ENCODE results near the gene PACS2. TPM values are rescaled to one million over a fixed set of nuclear protein-coding genes. Genes with fewer than 3 reads are reported as not detected.

The PACS2 gene
- total RNA-seq, 4 donors from 2014 or later, result 59.8 to 97.4 (median 71.2) TPM

GRCh38 chr14:105397350-105397931 is 82.9 kb downstream of the PACS2 start:
- H3K4me3 ChIP-seq, result peak overlapping the region; percentile 91 to 96 (median 92)
- no peak for TF ChIP-seq CTCF (IDR thresholded peaks at IDR 0.05)
- no peak for TF ChIP-seq POLR2AphosphoS5 (IDR thresholded peaks at IDR 0.05)
- TF ChIP-seq POLR2A (IDR thresholded peaks at IDR 0.05; ENCODE audit: low read depth), result no peak
- no peak for TF ChIP-seq EP300 (IDR thresholded peaks at IDR 0.05)
- 86% methylated on average over 8 of the region's 13 CpGs for WGBS

GRCh38 chr14:105398044-105398725 is 83.6 kb downstream of the PACS2 start, which contains the start of gene TEX22:
TEX22 (plus strand) TSS chr14:105398538; CDS start chr14:105399341, 803 bp downstream.
- peak; percentile 88 for TF ChIP-seq POLR2AphosphoS5 (IDR thresholded peaks at IDR 0.05)
- peak in 2 of 3 experiments; percentile 20 to 39 for TF ChIP-seq CTCF (IDR thresholded peaks at IDR 0.05)
- peak; percentile 46 for TF ChIP-seq POLR2A (IDR thresholded peaks at IDR 0.05; ENCODE audit: low read depth)
- TF ChIP-seq EP300 (IDR thresholded peaks at IDR 0.05), result no peak
- WGBS, result 0% methylated on average over 16 of the region's 77 CpGs
- intact Hi-C loops (cut with DNase I), result no loop called here
- Histone ChIP-seq H3K27ac (replicated peaks in 1 of 4) (peak within 1 kb of the TSS; percentile 82 to 89 (median 86)), H3K4me3 (peak within 1 kb of the TSS; percentile 91 to 96 (median 92)), H3K4me1 (peaks cover 21 to 34% (median 28%) of the 10 kb centered on the region in 4 donors), H3K9me3 (peaks cover 0 to 10% (median 0%) of the 10 kb centered on the region in 4 donors), H3K36me3 (peaks cover 0 to 41% (median 22%) of the 10 kb centered on the region in 4 donors), H3K27me3 (no peaks in the 10 kb centered on the region)
- peak; percentile 96 for DNase-seq (ENCODE audit: extremely low spot score)

More at GRCh38 chr14:105397350-105397931, 82.9 kb downstream of the PACS2 start:
- intact Hi-C loops (cut with DNase I), result no loop called here
- H3K4me1 ChIP-seq, result peaks cover 21 to 34% (median 28%) of the 10 kb centered on the region in 4 donors
- H3K27ac ChIP-seq (replicated peaks in 1 of 4), result peak overlapping the region; percentile 82 to 89 (median 86)
- no peak for DNase-seq (ENCODE audit: extremely low spot score)
- peaks cover 0 to 48% (median 27%) of the 10 kb centered on the region in 4 donors for H3K36me3 ChIP-seq
- H3K27me3 ChIP-seq, result no peaks in the 10 kb centered on the region
- H3K9me3 ChIP-seq, result peaks cover 0 to 10% (median 0%) of the 10 kb centered on the region in 4 donors

GRCh38 chr14:105398726-105399465 is 84.3 kb downstream of the PACS2 start:
- no peaks in the 10 kb centered on the region for H3K27me3 ChIP-seq
- H3K4me3 ChIP-seq, result peak overlapping the region; percentile 91 to 96 (median 92)
- H3K9me3 ChIP-seq, result peaks cover 0 to 10% (median 0%) of the 10 kb centered on the region in 4 donors
- WGBS, result 72% methylated on average over 8 of the region's 41 CpGs
- intact Hi-C loops (cut with DNase I), result no loop called here
- DNase-seq (ENCODE audit: extremely low spot score), result no peak
- peaks cover 0 to 34% (median 21%) of the 10 kb centered on the region in 4 donors for H3K36me3 ChIP-seq
- peak overlapping the region; percentile 82 to 89 (median 86) for H3K27ac ChIP-seq (replicated peaks in 1 of 4)
- TF ChIP-seq EP300 (IDR thresholded peaks at IDR 0.05) (no peak), POLR2A (IDR thresholded peaks at IDR 0.05; ENCODE audit: low read depth) (no peak), CTCF (IDR thresholded peaks at IDR 0.05) (no peak), POLR2AphosphoS5 (IDR thresholded peaks at IDR 0.05) (no peak)
- peaks cover 21 to 34% (median 28%) of the 10 kb centered on the region in 4 donors for H3K4me1 ChIP-seq

- DNase-seq (ENCODE audit: extremely low spot score), result no peak
- H3K4me1 ChIP-seq, result peaks cover 21 to 34% (median 27%) of the 10 kb centered on the region in 4 donors
- no peak overlapping the region for H3K27ac ChIP-seq (replicated peaks in 1 of 4)
- intact Hi-C loops (cut with DNase I), result no loop called here
- peaks cover 0 to 10% (median 0%) of the 10 kb centered on the region in 4 donors for H3K9me3 ChIP-seq
- peak overlapping the region; percentile 91 to 96 (median 92) for H3K4me3 ChIP-seq
- TF ChIP-seq POLR2AphosphoS5 (IDR thresholded peaks at IDR 0.05) (no peak), CTCF (IDR thresholded peaks at IDR 0.05) (no peak), EP300 (IDR thresholded peaks at IDR 0.05) (no peak), POLR2A (IDR thresholded peaks at IDR 0.05; ENCODE audit: low read depth) (no peak)
- no CpG with 5 or more reads among the region's 8 CpGs for WGBS
- H3K27me3 ChIP-seq, result no peaks in the 10 kb centered on the region
- H3K36me3 ChIP-seq, result peaks cover 0 to 29% (median 15%) of the 10 kb centered on the region in 4 donors
Measured at GRCh38 chr14:105399466-105399775, 84.9 kb downstream of the PACS2 start.

All from esophagus muscularis mucosa (tissue), 4 donors.